Measurements from ENCODE around the gene C6orf132. TPM values are rescaled to one million over a fixed set of nuclear protein-coding genes. Genes with fewer than 3 reads are reported as not detected.

Gene C6orf132
- total and polyA plus RNA-seq, 2 of the 4 experiments (the other 2 are of a cell fraction): 0.72 to 1.7 TPM

DNA sequence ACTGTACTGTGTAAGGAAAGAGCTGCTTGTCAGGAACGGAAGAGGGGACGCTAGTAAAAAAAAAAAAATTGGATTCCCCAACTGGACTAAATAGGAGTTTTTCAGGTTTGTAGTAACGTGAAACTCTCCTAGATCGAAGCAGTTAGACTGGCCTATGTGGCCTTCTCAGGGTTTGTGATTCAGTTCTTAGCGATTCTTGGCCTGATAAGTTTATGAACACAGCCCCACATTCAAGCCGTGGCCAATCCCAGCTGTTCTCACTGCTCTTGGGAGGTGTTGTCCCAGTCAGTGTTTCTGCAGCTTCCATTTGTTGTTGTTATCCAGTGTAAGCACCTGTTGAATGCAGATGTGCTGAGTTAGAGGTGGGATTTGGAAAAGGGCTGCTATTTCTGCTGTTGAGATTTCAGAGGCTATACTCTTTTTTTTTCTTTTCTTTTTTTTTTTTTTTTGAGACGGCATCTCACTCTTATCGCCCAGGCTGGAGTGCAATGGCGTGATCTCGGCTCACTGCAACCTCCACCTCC, 62.4 kb downstream of the C6orf132 start:
- Histone ChIP-seq H3K56ac (ENCODE audit: extremely low read depth, insufficient read depth, low read length) (no peak overlapping the region), H3K27ac (ENCODE audit: insufficient read depth, low read length) (no peak overlapping the region), H3K4me1 (ENCODE audit: control insufficient read depth, insufficient read depth, low read length) (no peaks in the 10 kb centered on the region), H3K9me1 (ENCODE audit: insufficient read depth, low read length) (no peaks in the 10 kb centered on the region; the same call in 1 of the 2 replicates), H3K36me3 (ENCODE audit: control insufficient read depth, insufficient read depth, low read length) (peaks cover 29% of the 10 kb centered on the region), H4K91ac (ENCODE audit: insufficient read depth, low read depth, low read length) (no peak overlapping the region), H2BK5ac (ENCODE audit: low read depth, low read length, poor library complexity, severe bottlenecking) (no peak overlapping the region), H3K79me1 (ENCODE audit: low read depth in 1 of 2, low read length in 2 of 2) (no peaks in the 10 kb centered on the region), H3K9me3 (ENCODE audit: control insufficient read depth, insufficient read depth, low read length) (no peaks in the 10 kb centered on the region), H3K23ac (ENCODE audit: low read depth, low read length) (no peak overlapping the region), H3K14ac (replicated peaks; ENCODE audit: low read depth, low read length) (no peak overlapping the region), H2AK5ac (ENCODE audit: low read depth, low read length) (no peak overlapping the region), H3K4me3 (ENCODE audit: insufficient read depth, low read depth, low read length) (no peak overlapping the region), H4K20me1 (ENCODE audit: insufficient read depth, low read length) (no peaks in the 10 kb centered on the region), H2BK20ac (ENCODE audit: low read depth, low read length) (no peak overlapping the region), H2AK9ac (replicated peaks; ENCODE audit: low read depth, low read length, poor library complexity) (no peak overlapping the region), H2BK120ac (ENCODE audit: low read depth, low read length) (no peak overlapping the region), H3K9ac (ENCODE audit: low read depth, low read length) (no peak overlapping the region), H2AFZ (replicated peaks; ENCODE audit: low read length, poor library complexity) (no peak overlapping the region), H3K4ac (ENCODE audit: low read depth, low read length) (no peak overlapping the region), H4K8ac (ENCODE audit: low read depth in 2 of 2, low read length in 2 of 2) (no peak overlapping the region), H3K27me3 (ENCODE audit: control insufficient read depth, insufficient read depth, low read length) (no peaks in the 10 kb centered on the region), H3K18ac (ENCODE audit: low read depth, low read length) (no peak overlapping the region), H3K4me2 (ENCODE audit: low read depth, low read length) (no peak overlapping the region), H2BK15ac (ENCODE audit: low read depth, low read length) (no peak overlapping the region), H4K5ac (ENCODE audit: low read depth, low read length) (no peak overlapping the region)
- dilution Hi-C loops (cut with HindIII; ENCODE audit: low sequenced_read_pairs, unreplicated experiment): no loop called here
- ATAC-seq (ENCODE audit: low read depth): no peak
- TSS peak; percentile 47 for BruUV-seq (replicated peaks)
- intact Hi-C loops (cut with micrococcal nuclease): loop anchor here (10.0 kb wide), 1 partner anchor 815 kb away; a partner anchor contains a TSS
- no peak for DNase-seq
- in situ Hi-C loops (cut with MboI; ENCODE audit: low sequenced_read_pairs): loop anchor here (5.0 to 25.0 kb wide), 4 partner anchors 87 to 807 kb away; partner anchors contain the start of gene RPL7L1
- TF ChIP-seq, protein P1, sequence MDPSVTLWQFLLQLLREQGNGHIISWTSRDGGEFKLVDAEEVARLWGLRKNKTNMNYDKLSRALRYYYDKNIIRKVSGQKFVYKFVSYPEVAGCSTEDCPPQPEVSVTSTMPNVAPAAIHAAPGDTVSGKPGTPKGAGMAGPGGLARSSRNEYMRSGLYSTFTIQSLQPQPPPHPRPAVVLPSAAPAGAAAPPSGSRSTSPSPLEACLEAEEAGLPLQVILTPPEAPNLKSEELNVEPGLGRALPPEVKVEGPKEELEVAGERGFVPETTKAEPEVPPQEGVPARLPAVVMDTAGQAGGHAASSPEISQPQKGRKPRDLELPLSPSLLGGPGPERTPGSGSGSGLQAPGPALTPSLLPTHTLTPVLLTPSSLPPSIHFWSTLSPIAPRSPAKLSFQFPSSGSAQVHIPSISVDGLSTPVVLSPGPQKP (IDR thresholded peaks at IDR 0.05; ENCODE audit: borderline replicate concordance, low read depth, low read length): no peak
- 80% methylated on average over 3 of the region's 10 CpGs; no CpG with 5 or more reads in 1 of the 2 experiments for WGBS, 2 experiments (ENCODE audit: extremely low coverage in 2 of 2, insufficient read length in 1 of 2)
- ChIA-PET CTCF (no interaction called here), POLR2A (ENCODE audit: unreplicated experiment) (no interaction called here)

All from IMR-90 (cell line).